ENCODE data around the gene SLITRK2.

SLITRK2 gene

DNA sequence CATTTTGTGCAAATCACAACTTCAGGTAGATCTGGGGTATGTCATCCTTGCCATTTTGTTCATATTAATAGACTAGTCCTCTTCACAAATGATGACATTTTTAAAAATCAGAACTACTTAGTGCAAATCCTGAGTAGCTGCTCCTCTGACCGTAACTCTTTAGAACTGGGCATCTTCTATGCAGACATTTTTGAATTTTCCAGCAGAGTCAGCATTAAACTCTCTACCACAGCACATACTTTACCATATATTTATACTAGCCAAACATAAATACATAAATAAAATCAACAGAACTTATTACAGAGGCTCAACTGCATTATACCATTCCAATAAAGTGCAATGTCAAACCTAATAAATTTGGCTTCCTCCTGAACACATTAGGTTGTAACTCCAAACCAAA, 4.5 kb upstream of the SLITRK2 start:
- TF ChIP-seq CTBP1 (IDR thresholded peaks at IDR 0.05; ENCODE audit: borderline replicate concordance) (no peak), BHLHE40 (IDR thresholded peaks at IDR 0.05; ENCODE audit: borderline replicate concordance) (no peak), HDGF (IDR thresholded peaks at IDR 0.05; ENCODE audit: borderline replicate concordance) (no peak), LEF1 (IDR thresholded peaks at IDR 0.05; ENCODE audit: borderline replicate concordance) (no peak)
- ChIA-PET POLR2A (no interaction called here), CTCF (no interaction called here)
- DNase-seq (ENCODE audit: extremely low spot score): no peak

DNA sequence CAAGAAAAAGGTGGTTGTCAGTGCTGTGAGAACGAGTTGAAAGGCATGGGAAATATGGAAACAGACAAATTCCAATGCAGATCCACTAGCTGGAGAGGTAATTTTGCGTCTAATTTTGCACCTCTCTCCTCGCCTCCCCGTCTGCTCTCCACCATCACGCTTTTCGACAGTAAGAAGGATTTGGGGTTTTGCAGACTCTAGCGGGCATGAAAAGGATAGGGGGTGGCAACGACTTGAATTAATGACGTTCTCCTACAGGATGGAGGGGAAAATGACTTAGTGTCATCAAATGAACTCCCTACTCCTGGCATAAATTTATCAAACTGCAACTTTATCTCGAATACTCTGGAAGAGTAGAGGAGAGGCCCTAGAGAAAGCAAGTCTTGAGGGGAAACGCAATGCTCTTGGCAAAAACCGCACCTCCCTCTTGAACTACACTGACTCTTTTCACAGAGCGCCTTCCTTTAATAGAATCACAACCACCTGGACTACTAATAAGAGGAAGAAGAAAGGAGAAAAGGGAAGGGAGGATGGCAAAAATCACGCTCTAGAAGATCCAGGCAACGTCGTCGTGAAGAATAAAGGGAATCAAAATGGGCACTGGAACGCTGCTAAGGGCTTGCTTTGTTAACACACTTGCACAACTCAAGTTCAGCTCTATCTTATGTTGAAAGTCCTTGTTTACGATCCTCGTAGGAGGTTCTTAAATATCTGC, 871 bp upstream of the SLITRK2 start:
- CTCF ChIA-PET: no interaction called here
- DNase-seq (ENCODE audit: extremely low spot score): no peak
- TF ChIP-seq, protein P1, sequence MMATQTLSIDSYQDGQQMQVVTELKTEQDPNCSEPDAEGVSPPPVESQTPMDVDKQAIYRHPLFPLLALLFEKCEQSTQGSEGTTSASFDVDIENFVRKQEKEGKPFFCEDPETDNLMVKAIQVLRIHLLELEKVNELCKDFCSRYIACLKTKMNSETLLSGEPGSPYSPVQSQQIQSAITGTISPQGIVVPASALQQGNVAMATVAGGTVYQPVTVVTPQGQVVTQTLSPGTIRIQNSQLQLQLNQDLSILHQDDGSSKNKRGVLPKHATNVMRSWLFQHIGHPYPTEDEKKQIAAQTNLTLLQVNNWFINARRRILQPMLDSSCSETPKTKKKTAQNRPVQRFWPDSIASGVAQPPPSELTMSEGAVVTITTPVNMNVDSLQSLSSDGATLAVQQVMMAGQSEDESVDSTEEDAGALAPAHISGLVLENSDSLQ (IDR thresholded peaks at IDR 0.05): no peak
- TF ChIP-seq FOXK2 (IDR thresholded peaks at IDR 0.05) (no peak), ZNF384 (IDR thresholded peaks at IDR 0.05) (no peak), BHLHE40 (IDR thresholded peaks at IDR 0.05; ENCODE audit: borderline replicate concordance) (no peak), SP1 (IDR thresholded peaks at IDR 0.05) (no peak), LEF1 (IDR thresholded peaks at IDR 0.05; ENCODE audit: borderline replicate concordance) (no peak), FOXA1 (IDR thresholded peaks at IDR 0.05) (no peak)

DNA sequence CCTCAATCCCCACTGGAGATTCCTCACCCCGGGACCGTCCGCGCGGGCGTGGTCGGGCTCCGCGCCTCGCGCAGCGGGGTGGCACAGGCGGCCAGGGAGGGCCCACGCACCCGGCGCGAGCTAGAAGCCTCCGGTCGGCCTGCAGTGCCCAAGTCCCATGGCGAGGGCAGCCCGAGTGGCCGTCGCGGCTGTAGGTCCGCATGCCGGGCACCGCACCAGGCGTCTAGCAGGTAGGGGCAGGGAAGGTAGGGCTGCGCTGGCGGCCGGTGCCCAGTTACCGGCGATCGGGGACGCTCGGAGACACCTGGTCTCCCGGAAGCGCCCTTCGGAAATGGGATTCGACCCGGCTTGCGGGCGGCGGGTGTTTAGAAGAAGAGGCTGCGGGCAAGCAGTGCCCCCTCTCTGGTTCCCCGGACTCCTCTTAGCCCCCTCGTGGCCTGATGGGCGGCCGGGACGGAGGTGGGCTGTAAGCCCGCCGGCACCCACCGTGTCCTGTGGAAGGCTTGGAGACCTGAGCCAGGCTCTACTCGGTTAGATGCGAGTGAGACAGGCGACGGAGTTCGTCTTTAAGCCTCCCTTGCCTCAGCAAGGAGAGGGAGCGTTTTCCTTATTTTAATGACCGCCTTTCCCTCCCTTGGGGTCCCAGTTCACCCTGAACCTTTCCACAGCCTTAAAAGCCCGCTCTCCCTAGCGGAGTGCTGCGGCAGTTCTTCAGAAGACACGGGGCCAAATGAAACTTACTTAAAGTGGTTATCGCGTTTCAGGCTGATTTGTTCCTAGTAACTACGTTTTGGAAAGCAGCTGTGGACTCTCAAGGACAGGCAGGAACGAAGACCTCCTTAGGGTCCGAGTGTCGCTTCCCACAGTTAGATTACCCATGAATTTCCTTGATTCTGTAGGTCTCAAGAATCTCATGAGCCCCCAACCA, 821 bp downstream of the SLITRK2 start:
- CTCF ChIA-PET: no interaction called here
- no peak for TF ChIP-seq FOXM1 (IDR thresholded peaks at IDR 0.05; ENCODE audit: borderline replicate concordance)
- TF ChIP-seq, protein P1 (IDR thresholded peaks at IDR 0.05): no peak
- no peak for TF ChIP-seq SP1 (IDR thresholded peaks at IDR 0.05)
- TF ChIP-seq SUZ12 (IDR thresholded peaks at IDR 0.05): no peak
- no peak for TF ChIP-seq TARDBP (IDR thresholded peaks at IDR 0.05)
- DNase-seq (ENCODE audit: extremely low spot score): no peak
- POLR2A ChIA-PET: no interaction called here

More for the DNA sequence above, 871 bp upstream of the SLITRK2 start:
- POLR2A ChIA-PET: no interaction called here

DNA sequence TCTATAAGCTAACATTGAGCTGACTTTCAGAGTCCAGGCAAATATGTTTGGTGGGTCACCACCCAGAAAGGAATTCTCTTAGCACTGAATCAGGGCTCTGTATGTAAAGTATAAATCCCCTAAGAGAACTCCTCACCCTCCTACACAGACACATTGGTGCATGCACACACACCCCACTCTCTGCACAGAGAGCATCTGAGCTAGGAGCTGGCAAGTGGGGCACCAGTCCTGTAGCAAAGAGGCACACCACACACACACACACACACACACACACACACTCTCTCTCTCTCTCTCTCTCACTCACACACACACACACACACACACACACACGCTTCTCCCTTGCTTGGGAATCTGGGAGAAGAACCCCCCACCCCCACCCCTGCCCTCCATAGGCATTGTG, 3.2 kb downstream of the SLITRK2 start:
- ChIA-PET CTCF (no interaction called here), POLR2A (no interaction called here)
- no peak for DNase-seq (ENCODE audit: extremely low spot score)
- TF ChIP-seq CTBP1 (IDR thresholded peaks at IDR 0.05; ENCODE audit: borderline replicate concordance): no peak
- TF ChIP-seq ZNF384 (IDR thresholded peaks at IDR 0.05): no peak
- TF ChIP-seq FOXK2 (IDR thresholded peaks at IDR 0.05): no peak
- no peak for TF ChIP-seq ELF4 (IDR thresholded peaks at IDR 0.05)
- TF ChIP-seq TARDBP (IDR thresholded peaks at IDR 0.05): no peak
- no peak for TF ChIP-seq SUZ12 (IDR thresholded peaks at IDR 0.05)
- no peak for TF ChIP-seq HDGF (IDR thresholded peaks at IDR 0.05; ENCODE audit: borderline replicate concordance)
- no peak for TF ChIP-seq FOXM1 (IDR thresholded peaks at IDR 0.05; ENCODE audit: borderline replicate concordance)
- TF ChIP-seq FOXA1 (IDR thresholded peaks at IDR 0.05): no peak
- TF ChIP-seq LEF1 (IDR thresholded peaks at IDR 0.05; ENCODE audit: borderline replicate concordance): no peak
- TF ChIP-seq NFRKB (IDR thresholded peaks at IDR 0.05): no peak
- no peak for TF ChIP-seq ARNT (IDR thresholded peaks at IDR 0.05)
- TF ChIP-seq, protein P1 (IDR thresholded peaks at IDR 0.05): no peak
- TF ChIP-seq SP1 (IDR thresholded peaks at IDR 0.05): no peak
- no peak for TF ChIP-seq L3MBTL2 (conservative IDR thresholded peaks at IDR 0.05)
- no peak for TF ChIP-seq BHLHE40 (IDR thresholded peaks at IDR 0.05; ENCODE audit: borderline replicate concordance)

DNA sequence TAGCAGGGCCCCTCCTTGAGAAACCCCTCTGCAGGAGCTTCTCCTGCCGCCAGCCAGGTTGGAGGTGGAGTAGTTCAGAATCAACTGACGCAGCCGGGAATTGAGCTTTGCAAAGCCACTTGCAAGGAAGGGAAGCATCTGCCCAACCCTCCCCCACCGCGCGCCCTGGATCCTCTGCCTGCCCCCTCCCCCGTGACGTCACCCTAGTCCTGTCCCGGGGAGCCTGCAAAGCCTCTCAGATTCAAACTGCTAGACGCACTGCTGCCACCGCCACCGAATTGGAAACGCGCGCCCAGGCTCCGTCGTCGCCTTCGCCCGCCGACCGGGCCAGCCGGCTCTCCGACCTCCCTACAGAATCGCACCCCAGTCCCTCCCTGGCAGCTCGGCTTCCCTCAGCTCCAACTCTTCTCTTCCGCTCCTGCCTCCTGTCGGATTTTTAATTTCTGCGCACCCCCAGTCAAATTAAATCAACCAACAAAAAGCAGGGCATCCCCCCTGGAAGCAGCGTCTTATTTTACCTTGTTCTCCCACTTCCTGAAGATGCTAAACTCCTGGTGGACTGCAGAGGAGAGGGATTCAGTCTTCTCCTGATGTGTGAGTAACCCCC, 3.8 kb downstream of the SLITRK2 start:
- no peak for DNase-seq (ENCODE audit: extremely low spot score)
- CTCF ChIA-PET: no interaction called here
- TF ChIP-seq, protein P1 (IDR thresholded peaks at IDR 0.05): no peak
- no peak for TF ChIP-seq ARNT (IDR thresholded peaks at IDR 0.05)
- TF ChIP-seq SUZ12 (IDR thresholded peaks at IDR 0.05): no peak
- TF ChIP-seq FOXA1 (IDR thresholded peaks at IDR 0.05): no peak
- no peak for TF ChIP-seq TARDBP (IDR thresholded peaks at IDR 0.05)
- TF ChIP-seq L3MBTL2 (conservative IDR thresholded peaks at IDR 0.05): no peak
- TF ChIP-seq HDGF (IDR thresholded peaks at IDR 0.05; ENCODE audit: borderline replicate concordance): no peak
- no peak for TF ChIP-seq NFRKB (IDR thresholded peaks at IDR 0.05)
- TF ChIP-seq FOXK2 (IDR thresholded peaks at IDR 0.05): no peak
- no peak for TF ChIP-seq CTBP1 (IDR thresholded peaks at IDR 0.05; ENCODE audit: borderline replicate concordance)
- no peak for TF ChIP-seq ZNF384 (IDR thresholded peaks at IDR 0.05)
- TF ChIP-seq SP1 (IDR thresholded peaks at IDR 0.05): no peak
- no peak for TF ChIP-seq FOXM1 (IDR thresholded peaks at IDR 0.05; ENCODE audit: borderline replicate concordance)
- no peak for TF ChIP-seq ELF4 (IDR thresholded peaks at IDR 0.05)
- TF ChIP-seq LEF1 (IDR thresholded peaks at IDR 0.05; ENCODE audit: borderline replicate concordance): no peak
- TF ChIP-seq BHLHE40 (IDR thresholded peaks at IDR 0.05; ENCODE audit: borderline replicate concordance): no peak
- POLR2A ChIA-PET: no interaction called here
